A673 (cell line): ENCODE data around the gene CREM. TPM values are rescaled to one million over a fixed set of nuclear protein-coding genes. Genes with fewer than 3 reads are reported as not detected.

Experiments
- BruUV-seq: library from RNA; stranded (reverse); fragments of 400-500 nt; replicated peaks from 2 replicates; lab custom pipeline; 2021; lab: Mats Ljungman, UMichigan
- CTCF ChIA-PET: fragments of 300-600 bp; sonication (Branson Sonifier 250); formaldehyde crosslinking; loops from one replicate; lab custom pipeline; 2022; ENCODE audit warnings: antibody characterized with exemption; lab: Charles Lee
- POLR2A ChIA-PET: fragments of 300-600 bp; sonication (Branson Sonifier 250); formaldehyde crosslinking; loops from one replicate; lab custom pipeline; 2022; ENCODE audit warnings: antibody characterized with exemption; ENCODE audit not compliant: low non-redundant PET; lab: Charles Lee
- DNase-seq: peaks from one replicate; pipeline ENCODE4 v3.0.0-alpha.2; 2015; ENCODE audit warnings: low spot score
- H3K27ac ChIP-seq: fragments of 200-600 bp; sonication (generic); 2 replicates; pipeline ENCODE4 v1.5.1; 2016; ENCODE audit warnings: mixed run types, low read depth, mild to moderate bottlenecking, mixed read lengths, antibody characterized with exemption, low read length; ENCODE audit not compliant: poor library complexity, severe bottlenecking
- H3K27me3 ChIP-seq: fragments of 200-600 bp; sonication (generic); replicated peaks from 2 replicates; pipeline ENCODE4 v1.6.1; 2017; ENCODE audit warnings: mixed run types, low read depth, mild to moderate bottlenecking, mixed read lengths, antibody characterized with exemption, low read length; ENCODE audit not compliant: insufficient read depth, poor library complexity
- H3K36me3 ChIP-seq: fragments of 200-600 bp; sonication (generic); 2 replicates; pipeline ENCODE4 v1.6.1; 2016; ENCODE audit warnings: mixed run types, mild to moderate bottlenecking, mixed read lengths, antibody characterized with exemption, low read length; ENCODE audit not compliant: insufficient read depth, poor library complexity, severe bottlenecking
- H3K4me1 ChIP-seq: fragments of 200-600 bp; sonication (generic); 2 replicates; pipeline ENCODE4 v1.6.1; 2017; ENCODE audit warnings: mixed run types, mild to moderate bottlenecking, mixed read lengths, antibody characterized with exemption, low read length; ENCODE audit not compliant: insufficient read depth, poor library complexity, severe bottlenecking
- H3K4me3 ChIP-seq: fragments of 200-600 bp; sonication (generic); 2 replicates; pipeline ENCODE4 v1.5.1; 2016; ENCODE audit warnings: low read depth, mixed run types, mild to moderate bottlenecking, mixed read lengths, low read length; ENCODE audit not compliant: poor library complexity, severe bottlenecking
- H3K9me3 ChIP-seq: fragments of 200-600 bp; sonication (generic); 2 replicates; pipeline ENCODE4 v1.6.1; 2016; ENCODE audit warnings: mixed run types, low read depth, mild to moderate bottlenecking, mixed read lengths, antibody characterized with exemption, low read length; ENCODE audit not compliant: poor library complexity, severe bottlenecking
- CTCF ChIP-seq: fragments of 300-800, 200-600 bp; sonication (generic); conservative IDR thresholded peaks from 2 replicates; pipeline ENCODE4 v1.5.1; 2017; ENCODE audit warnings: low read depth, mild to moderate bottlenecking, antibody characterized with exemption, low read length, moderate library complexity, mixed read lengths
- EZH2 ChIP-seq: fragments of 200-600 bp; sonication (generic); IDR thresholded peaks from 2 replicates; pipeline ENCODE4 v1.6.1; 2017; ENCODE audit warnings: borderline replicate concordance, low read depth, mild to moderate bottlenecking, mixed read lengths, antibody characterized with exemption, low read length; ENCODE audit not compliant: poor library complexity, severe bottlenecking
- intact Hi-C: fragments of 100-400 bp; cut with micrococcal nuclease; formaldehyde crosslinking; loops from one replicate; pipeline ENCODE4 v1.10.0; 2022; ENCODE audit not compliant: unreplicated experiment
- total RNA-seq: library from RNA; stranded (reverse); gene quantifications from 2 replicates; pipeline ENCODE4 v1.2.3, GENCODE V29; 2021

The CREM gene
- total RNA-seq, 1 experiment from 2014 or later: 66.3 TPM

- H3K4me3 ChIP-seq: no peak overlapping the region
- no peak overlapping the region for H3K27ac ChIP-seq
- H3K27me3 ChIP-seq: no peaks in the 10 kb centered on the region
- H3K36me3 ChIP-seq: no peaks in the 10 kb centered on the region
- CTCF ChIA-PET: interaction anchor here (0.6 kb wide), 1 partner anchor 11 kb away, joined by 3 read pairs; no protein-coding TSS in a partner anchor
- no peak for TF ChIP-seq CTCF
- intact Hi-C loops: no loop called here
- H3K9me3 ChIP-seq: no peaks in the 10 kb centered on the region
- no peak for DNase-seq
- POLR2A ChIA-PET: no interaction called here
- no peaks in the 10 kb centered on the region for H3K4me1 ChIP-seq
- BruUV-seq: no TSS peak
Observed at GRCh38 chr10:35097510-35097909, 29.1 kb upstream of the CREM start.

- Histone ChIP-seq H3K4me1 (no peaks in the 10 kb centered on the region), H3K36me3 (no peaks in the 10 kb centered on the region), H3K27ac (no peak overlapping the region), H3K9me3 (no peaks in the 10 kb centered on the region), H3K27me3 (no peaks in the 10 kb centered on the region), H3K4me3 (no peak overlapping the region)
- ChIA-PET POLR2A (no interaction called here), CTCF (no interaction called here)
- DNase-seq: no peak
- TF ChIP-seq EZH2: no peak
- TF ChIP-seq CTCF: no peak
- BruUV-seq: no TSS peak
- intact Hi-C loops: no loop called here
Observed at GRCh38 chr10:35103882-35104281, 22.8 kb upstream of the CREM start.

GRCh38 chr10:35112571-35112970 is 14.1 kb upstream of the CREM start:
- no peaks in the 10 kb centered on the region for H3K27me3 ChIP-seq
- no peaks in the 10 kb centered on the region for H3K36me3 ChIP-seq
- CTCF ChIA-PET: no interaction called here
- POLR2A ChIA-PET: interaction anchor here (0.6 to 0.7 kb wide), 2 partner anchors 14 to 80 kb away, joined by 3 read pairs; no protein-coding TSS in a partner anchor
- no peaks in the 10 kb centered on the region for H3K9me3 ChIP-seq
- TF ChIP-seq CTCF (no peak), EZH2 (no peak)
- no TSS peak for BruUV-seq
- intact Hi-C loops: no loop called here
- no peak overlapping the region for H3K4me3 ChIP-seq
- H3K4me1 ChIP-seq: no peaks in the 10 kb centered on the region
- no peak overlapping the region for H3K27ac ChIP-seq
- DNase-seq: no peak
